ENCODE data around the gene PDP2.

Gene PDP2

GRCh38 chr16:66939366-66939765 lies 59.1 kb downstream of the PDP2 start:
- DNase-seq, result no peak

- DNase-seq, result no peak
Observed at GRCh38 chr16:66940236-66940635, 59.9 kb downstream of the PDP2 start.
